Neural progenitor cell (in vitro differentiated cells): Measurements from ENCODE around the gene POP4.

Source experiments
- CTCF ChIP-seq: fragments of 200-600 bp; sonication (generic); IDR thresholded peaks from 2 replicates; pipeline ENCODE4 v1.5.1; 2017; ENCODE audit warnings: antibody characterized with exemption, mild to moderate bottlenecking
- EZH2 ChIP-seq: fragments of 200-600 bp; sonication (generic); IDR thresholded peaks from 2 replicates; pipeline ENCODE4 v1.6.1; 2017; ENCODE audit warnings: antibody characterized with exemption, mild to moderate bottlenecking, moderate library complexity

GRCh38 chr19:29618871-29619270, 12.8 kb downstream of the POP4 start:
- TF ChIP-seq CTCF, result no peak
- TF ChIP-seq EZH2, result no peak
